ENCODE measurements around the gene WSB2. TPM values are rescaled to one million over a fixed set of nuclear protein-coding genes. Genes with fewer than 3 reads are reported as not detected.

The WSB2 gene
- total and polyA plus RNA-seq, 9 of the 15 experiments (the other 6 are each of a cell fraction or from before 2014, with no cell fraction given), result 31.4 to 77.6 (median 52.6) TPM

DNA sequence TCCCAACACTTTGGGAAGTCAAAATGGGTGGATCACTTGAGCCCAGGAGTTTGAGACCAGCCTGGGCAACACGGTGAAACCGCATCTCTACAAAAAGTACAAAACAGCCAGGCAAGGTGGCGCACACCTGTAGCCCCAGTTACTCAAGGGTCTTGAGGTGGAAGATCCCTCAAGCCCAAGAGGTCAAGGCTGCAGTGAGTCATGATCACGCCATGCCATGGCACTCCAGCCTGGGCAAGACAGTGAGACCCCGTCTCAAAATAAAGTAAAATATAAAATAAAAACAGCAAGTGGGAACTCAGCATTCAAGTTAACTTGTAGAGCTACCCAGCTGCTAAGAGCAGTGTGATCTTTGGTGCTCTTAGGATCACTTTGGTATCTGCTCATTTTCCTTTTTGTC, 31.8 kb downstream of the WSB2 start:
- H4K20me1 ChIP-seq (replicated peaks; ENCODE audit: control insufficient read depth, insufficient read depth, low read length), result no peaks in the 10 kb centered on the region
- intact Hi-C loops (cut with micrococcal nuclease) (no loop called here), in situ Hi-C loops (cut with MboI) (no loop called here)
- no peaks in the 10 kb centered on the region; a peak in 1 of 5 replicates for H3K4me1 ChIP-seq (replicated peaks in 1 of 2; ENCODE audit: control insufficient read depth in 2 of 2, insufficient read depth in 2 of 2, low read length in 2 of 2)
- no peak overlapping the region for H3K27ac ChIP-seq (ENCODE audit: extremely low read depth, low read depth, low read length)
- no peaks in the 10 kb centered on the region for H3K27me3 ChIP-seq (ENCODE audit: control insufficient read depth in 2 of 2, insufficient read depth in 2 of 2, low read length in 2 of 2)
- DNase-seq (ENCODE audit: extremely low read depth in 1 of 4, low spot score in 3 of 4), result no peak
- H3K9me1 ChIP-seq (ENCODE audit: control insufficient read depth, insufficient read depth, low read length), result peaks cover 3% of the 10 kb centered on the region
- POLR2A ChIA-PET, result interaction anchor here (0.9 to 2.9 kb wide), 3 partner anchors 9 to 134 kb away, joined by 4 to 16 read pairs (median 13); partner anchors contain the start of gene RFC5
- H3K9ac ChIP-seq (ENCODE audit: insufficient read depth in 1 of 2, low read depth in 2 of 2, low read length in 2 of 2), result no peak overlapping the region
- H3K9me3 ChIP-seq (replicated peaks; ENCODE audit: control insufficient read depth, insufficient read depth, low read depth, low read length), result no peaks in the 10 kb centered on the region
- CTCF ChIA-PET (ENCODE audit: low intra/inter-chr PET ratio), result interaction anchor here (0.6 kb wide), 1 partner anchor 35 kb away, joined by 3 read pairs; no protein-coding TSS in a partner anchor
- BruUV-seq (replicated peaks), result no TSS peak
- no peak overlapping the region for H3K4me3 ChIP-seq
- H2AFZ ChIP-seq (ENCODE audit: low read depth, low read length), result no peak overlapping the region
- H3K4me2 ChIP-seq (ENCODE audit: insufficient read depth, low read length), result no peak overlapping the region
- no peak for FAIRE-seq
- H3K79me2 ChIP-seq (ENCODE audit: control insufficient read depth, insufficient read depth, low read length), result no peaks in the 10 kb centered on the region
- no peak; the same call in 2 of the 3 replicates for ATAC-seq
- WGBS (ENCODE audit: insufficient coverage, low coverage, missing lambda C conversion rate), result 92% methylated on average over 5 of the region's 5 CpGs
- H3K36me3 ChIP-seq (ENCODE audit: control insufficient read depth, insufficient read depth, low read length), result peaks cover 94% of the 10 kb centered on the region
- TF ChIP-seq ZNF121 (CRISPR knock-in tag; conservative IDR thresholded peaks at IDR 0.05) (peak; percentile 51; the same call in 1 of the 2 replicates), FUS (optimal IDR thresholded peaks at IDR 0.05; ENCODE audit: low read depth, low read length) (no peak)

DNA sequence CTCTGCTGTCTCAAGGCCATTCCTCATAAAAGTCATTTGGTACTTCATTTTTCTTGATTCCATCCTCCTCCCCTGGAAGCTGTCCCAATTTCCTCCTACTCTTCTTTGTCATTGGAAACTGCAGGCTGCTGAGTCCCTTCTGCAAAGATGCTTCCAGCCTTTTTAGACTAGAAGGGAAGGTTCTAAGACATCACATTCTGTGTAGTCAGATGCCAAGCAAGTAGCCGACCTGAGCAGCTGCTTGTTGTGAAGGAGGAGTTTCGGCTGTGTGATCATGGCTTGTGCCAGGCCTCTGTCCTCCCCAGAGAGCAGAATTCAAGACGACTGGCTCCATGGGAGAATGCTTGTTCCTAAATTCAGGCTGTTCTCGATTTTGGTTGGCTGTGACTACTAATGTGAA, 35.8 kb downstream of the WSB2 start:
- no peak for FAIRE-seq
- TF ChIP-seq RBBP5 (IDR thresholded peaks at IDR 0.05; ENCODE audit: borderline replicate concordance, insufficient read depth, low read length, poor library complexity, severe bottlenecking) (no peak), ZNF644 (tag; IDR thresholded peaks at IDR 0.05; ENCODE audit: low read depth) (no peak), PRPF4 (IDR thresholded peaks at IDR 0.05; ENCODE audit: insufficient read depth, low read depth, low read length, poor library complexity, severe bottlenecking) (no peak)
- TF ChIP-seq, protein P1, sequence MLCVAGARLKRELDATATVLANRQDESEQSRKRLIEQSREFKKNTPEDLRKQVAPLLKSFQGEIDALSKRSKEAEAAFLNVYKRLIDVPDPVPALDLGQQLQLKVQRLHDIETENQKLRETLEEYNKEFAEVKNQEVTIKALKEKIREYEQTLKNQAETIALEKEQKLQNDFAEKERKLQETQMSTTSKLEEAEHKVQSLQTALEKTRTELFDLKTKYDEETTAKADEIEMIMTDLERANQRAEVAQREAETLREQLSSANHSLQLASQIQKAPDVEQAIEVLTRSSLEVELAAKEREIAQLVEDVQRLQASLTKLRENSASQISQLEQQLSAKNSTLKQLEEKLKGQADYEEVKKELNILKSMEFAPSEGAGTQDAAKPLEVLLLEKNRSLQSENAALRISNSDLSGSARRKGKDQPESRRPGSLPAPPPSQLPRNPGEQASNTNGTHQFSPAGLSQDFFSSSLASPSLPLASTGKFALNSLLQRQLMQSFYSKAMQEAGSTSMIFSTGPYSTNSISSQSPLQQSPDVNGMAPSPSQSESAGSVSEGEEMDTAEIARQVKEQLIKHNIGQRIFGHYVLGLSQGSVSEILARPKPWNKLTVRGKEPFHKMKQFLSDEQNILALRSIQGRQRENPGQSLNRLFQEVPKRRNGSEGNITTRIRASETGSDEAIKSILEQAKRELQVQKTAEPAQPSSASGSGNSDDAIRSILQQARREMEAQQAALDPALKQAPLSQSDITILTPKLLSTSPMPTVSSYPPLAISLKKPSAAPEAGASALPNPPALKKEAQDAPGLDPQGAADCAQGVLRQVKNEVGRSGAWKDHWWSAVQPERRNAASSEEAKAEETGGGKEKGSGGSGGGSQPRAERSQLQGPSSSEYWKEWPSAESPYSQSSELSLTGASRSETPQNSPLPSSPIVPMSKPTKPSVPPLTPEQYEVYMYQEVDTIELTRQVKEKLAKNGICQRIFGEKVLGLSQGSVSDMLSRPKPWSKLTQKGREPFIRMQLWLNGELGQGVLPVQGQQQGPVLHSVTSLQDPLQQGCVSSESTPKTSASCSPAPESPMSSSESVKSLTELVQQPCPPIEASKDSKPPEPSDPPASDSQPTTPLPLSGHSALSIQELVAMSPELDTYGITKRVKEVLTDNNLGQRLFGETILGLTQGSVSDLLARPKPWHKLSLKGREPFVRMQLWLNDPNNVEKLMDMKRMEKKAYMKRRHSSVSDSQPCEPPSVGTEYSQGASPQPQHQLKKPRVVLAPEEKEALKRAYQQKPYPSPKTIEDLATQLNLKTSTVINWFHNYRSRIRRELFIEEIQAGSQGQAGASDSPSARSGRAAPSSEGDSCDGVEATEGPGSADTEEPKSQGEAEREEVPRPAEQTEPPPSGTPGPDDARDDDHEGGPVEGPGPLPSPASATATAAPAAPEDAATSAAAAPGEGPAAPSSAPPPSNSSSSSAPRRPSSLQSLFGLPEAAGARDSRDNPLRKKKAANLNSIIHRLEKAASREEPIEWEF (CRISPR knock-in tag; IDR thresholded peaks at IDR 0.05), result no peak
- TF ChIP-seq, protein P2, sequence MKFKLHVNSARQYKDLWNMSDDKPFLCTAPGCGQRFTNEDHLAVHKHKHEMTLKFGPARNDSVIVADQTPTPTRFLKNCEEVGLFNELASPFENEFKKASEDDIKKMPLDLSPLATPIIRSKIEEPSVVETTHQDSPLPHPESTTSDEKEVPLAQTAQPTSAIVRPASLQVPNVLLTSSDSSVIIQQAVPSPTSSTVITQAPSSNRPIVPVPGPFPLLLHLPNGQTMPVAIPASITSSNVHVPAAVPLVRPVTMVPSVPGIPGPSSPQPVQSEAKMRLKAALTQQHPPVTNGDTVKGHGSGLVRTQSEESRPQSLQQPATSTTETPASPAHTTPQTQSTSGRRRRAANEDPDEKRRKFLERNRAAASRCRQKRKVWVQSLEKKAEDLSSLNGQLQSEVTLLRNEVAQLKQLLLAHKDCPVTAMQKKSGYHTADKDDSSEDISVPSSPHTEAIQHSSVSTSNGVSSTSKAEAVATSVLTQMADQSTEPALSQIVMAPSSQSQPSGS (CRISPR knock-in tag; IDR thresholded peaks at IDR 0.05), result no peak

More for the DNA sequence above, 35.8 kb downstream of the WSB2 start:
- Histone ChIP-seq H3K4me2 (ENCODE audit: insufficient read depth, low read length) (no peak overlapping the region), H3K27ac (ENCODE audit: extremely low read depth, low read depth, low read length) (no peak overlapping the region), H3K9me1 (ENCODE audit: control insufficient read depth, insufficient read depth, low read length) (peaks cover 3% of the 10 kb centered on the region), H3K27me3 (ENCODE audit: control insufficient read depth in 2 of 2, insufficient read depth in 2 of 2, low read length in 2 of 2) (no peaks in the 10 kb centered on the region), H3K79me2 (ENCODE audit: control insufficient read depth, insufficient read depth, low read length) (peaks cover 6% of the 10 kb centered on the region; the same call in 1 of the 3 replicates), H4K20me1 (replicated peaks; ENCODE audit: control insufficient read depth, insufficient read depth, low read length) (no peaks in the 10 kb centered on the region), H3K36me3 (ENCODE audit: control insufficient read depth, insufficient read depth, low read length) (peaks cover 88% of the 10 kb centered on the region), H3K4me1 (replicated peaks in 1 of 2; ENCODE audit: control insufficient read depth in 2 of 2, insufficient read depth in 2 of 2, low read length in 2 of 2) (peaks cover 0 to 10% of the 10 kb centered on the region in 2 experiments; a peak in 2 of 5 replicates), H3K9me3 (replicated peaks; ENCODE audit: control insufficient read depth, insufficient read depth, low read depth, low read length) (no peaks in the 10 kb centered on the region), H3K4me3 (no peak overlapping the region), H3K9ac (ENCODE audit: insufficient read depth in 1 of 2, low read depth in 2 of 2, low read length in 2 of 2) (no peak overlapping the region), H2AFZ (ENCODE audit: low read depth, low read length) (no peak overlapping the region)
- ChIA-PET CTCF (ENCODE audit: low intra/inter-chr PET ratio) (no interaction called here), POLR2A (no interaction called here)
- WGBS (ENCODE audit: insufficient coverage, low coverage, missing lambda C conversion rate), result 80% methylated on average over 4 of the region's 4 CpGs
- BruUV-seq (replicated peaks), result no TSS peak
- in situ Hi-C loops (cut with MboI), result no loop called here
- DNase-seq (ENCODE audit: extremely low read depth in 1 of 4, low spot score in 3 of 4) (no peak), ATAC-seq (no peak)
- intact Hi-C loops (cut with micrococcal nuclease), result no loop called here

Measured in K562 (cell line).